OCI-LY1 (cell line): Measurements from ENCODE around the gene SMIM10L1.
A peak's percentile ranks its signal among the peaks of the same experiment; 100 is the strongest.

Experiments
- H2AFZ ChIP-seq: fragments of 200-600 bp; sonication (generic), shearing (Covaris generic); 2 replicates; pipeline ENCODE4 v1.6.0; 2014; ENCODE audit warnings: antibody characterized with exemption, mild to moderate bottlenecking, low read length
- H3F3A ChIP-seq: fragments of 200-600 bp; sonication (generic), shearing (Covaris generic); 2 replicates; pipeline ENCODE4 v1.6.0; 2014; ENCODE audit warnings: mild to moderate bottlenecking, antibody characterized with exemption, low read length, moderate library complexity; ENCODE audit not compliant: insufficient read depth
- H3K27ac ChIP-seq: fragments of 200-600 bp; sonication (generic); 2 replicates; pipeline ENCODE4 v1.5.1; 2014; ENCODE audit warnings: low read length, mixed run types, mild to moderate bottlenecking, low read depth; ENCODE audit not compliant: poor library complexity, severe bottlenecking
- H3K27me3 ChIP-seq: fragments of 200-600 bp; sonication (generic); 2 replicates; pipeline ENCODE4 v1.6.0; 2014; ENCODE audit warnings: antibody characterized with exemption, mild to moderate bottlenecking, low read length, moderate library complexity; ENCODE audit not compliant: insufficient read depth
- H3K36me3 ChIP-seq: fragments of 200-600 bp; sonication (generic); 2 replicates; pipeline ENCODE4 v1.6.1; 2014; ENCODE audit warnings: mild to moderate bottlenecking, antibody characterized with exemption, low read length, moderate library complexity, mixed read lengths; ENCODE audit not compliant: insufficient read depth
- H3K4me1 ChIP-seq: fragments of 200-600 bp; sonication (generic); 2 replicates; pipeline ENCODE4 v1.5.1; 2014; ENCODE audit warnings: mild to moderate bottlenecking, low read length, moderate library complexity; ENCODE audit not compliant: insufficient read depth, severe bottlenecking
- H3K4me2 ChIP-seq: fragments of 200-600 bp; sonication (generic), shearing (Covaris generic); 2 replicates; pipeline ENCODE4 v1.6.1; 2014; ENCODE audit warnings: low read length
- H3K4me3 ChIP-seq: fragments of 200-600 bp; sonication (generic); 2 replicates; pipeline ENCODE4 v1.5.1; 2014; ENCODE audit warnings: low read length, low read depth, mild to moderate bottlenecking, mixed read lengths; ENCODE audit not compliant: poor library complexity, severe bottlenecking
- H3K79me2 ChIP-seq: fragments of 200-600 bp; shearing (Covaris generic); 2 replicates; pipeline ENCODE4 v1.6.1; 2016; ENCODE audit warnings: mixed run types, low read length, mixed read lengths; ENCODE audit not compliant: insufficient read depth
- H3K9ac ChIP-seq: fragments of 200-600 bp; sonication (generic), shearing (Covaris generic); 2 replicates; pipeline ENCODE4 v1.6.1; 2014; ENCODE audit warnings: mild to moderate bottlenecking, low read length, mixed read lengths
- H3K9me2 ChIP-seq: fragments of 200-600 bp; sonication (generic), shearing (Covaris generic); 2 replicates; pipeline ENCODE4 v1.6.1; 2014; ENCODE audit warnings: low read depth, mild to moderate bottlenecking, low read length, mixed read lengths
- H3K9me3 ChIP-seq: fragments of 200-600 bp; shearing (Covaris generic); 2 replicates; pipeline ENCODE4 v1.6.1; 2014; ENCODE audit warnings: low read length, mixed read lengths
- H4K20me1 ChIP-seq: fragments of 200-600 bp; sonication (generic), shearing (Covaris generic); 2 replicates; pipeline ENCODE4 v1.6.0; 2016; ENCODE audit warnings: mild to moderate bottlenecking, low read length; ENCODE audit not compliant: insufficient read depth
- EZH2 ChIP-seq: fragments of 200-600 bp; sonication (generic), shearing (Covaris generic); IDR thresholded peaks from 2 replicates; pipeline ENCODE4 v1.8.0; 2017; ENCODE audit warnings: borderline replicate concordance, mixed run types, mild to moderate bottlenecking, antibody characterized with exemption, low read length, moderate library complexity, mixed read lengths
- TF ChIP-seq, protein P1 (sequence below): fragments of 200-600 bp; sonication (generic), shearing (Covaris generic); IDR thresholded peaks from 2 replicates; pipeline ENCODE4 v1.5.1; 2017; ENCODE audit warnings: mild to moderate bottlenecking, antibody characterized with exemption, low read length, moderate library complexity, mixed read lengths

Gene SMIM10L1

DNA sequence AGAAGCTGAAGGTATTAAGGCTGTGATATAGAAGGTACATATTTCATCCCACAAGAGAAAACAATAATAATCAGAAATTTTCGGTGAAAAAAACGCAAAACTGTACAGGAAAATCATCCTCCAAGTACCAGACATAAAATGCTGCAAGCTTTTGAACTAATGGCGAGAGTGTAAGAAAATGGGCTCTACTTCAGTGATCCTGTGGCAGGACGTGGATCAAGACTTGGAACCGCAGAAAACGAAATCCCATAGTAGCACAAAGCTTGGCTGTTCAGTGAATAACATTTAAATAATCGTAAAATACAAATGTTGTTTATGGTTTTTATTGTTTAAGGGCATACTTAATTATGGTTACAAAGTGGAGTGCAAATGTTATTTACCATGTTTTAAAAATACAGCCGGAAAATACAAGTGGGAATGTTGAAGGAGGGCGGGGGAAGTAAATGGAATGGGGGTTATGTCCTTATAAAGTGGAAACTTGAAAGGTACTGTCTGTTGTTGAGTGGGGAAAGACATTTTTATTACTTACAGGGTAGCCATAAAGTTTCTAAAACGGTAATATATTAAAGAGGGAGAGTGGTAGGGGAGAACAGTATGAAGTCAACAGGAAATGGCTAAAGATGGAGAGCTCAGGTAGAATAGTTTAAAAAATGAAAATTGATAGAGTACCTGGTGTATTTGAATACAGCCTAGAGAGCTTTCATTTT lies 1.1 kb downstream of the SMIM10L1 start:
- H2AFZ ChIP-seq: no peak overlapping the region; the same call in 1 of the 2 replicates
- no peaks in the 10 kb centered on the region for H4K20me1 ChIP-seq
- H3K79me2 ChIP-seq: peaks cover 61% of the 10 kb centered on the region

DNA sequence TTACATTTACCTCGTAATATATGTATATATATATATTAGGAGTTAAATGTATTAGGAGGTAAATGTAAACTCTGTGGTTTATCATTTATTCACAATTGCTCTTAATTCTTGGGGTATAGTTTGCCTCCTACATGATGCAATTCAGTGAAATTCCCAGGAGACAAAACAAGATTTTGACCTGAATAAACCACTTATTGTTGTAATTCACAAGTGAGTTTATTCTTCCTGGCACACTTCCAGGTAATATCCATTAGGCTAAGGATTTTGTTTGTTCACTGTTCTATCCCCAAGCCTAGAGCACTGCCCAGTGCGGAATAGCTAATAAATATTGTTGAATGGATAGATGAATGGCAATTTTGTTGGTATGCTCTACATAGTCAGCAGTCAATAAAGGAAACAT lies 3.0 kb downstream of the SMIM10L1 start:
- Histone ChIP-seq H3K9ac (no peak overlapping the region), H3K4me2 (no peak overlapping the region), H2AFZ (no peak overlapping the region), H3K79me2 (peaks cover 44% of the 10 kb centered on the region), H3K4me3 (no peak overlapping the region), H3K4me1 (peaks cover 38% of the 10 kb centered on the region), H3K36me3 (peaks cover 44% of the 10 kb centered on the region), H3K27me3 (peaks cover 3% of the 10 kb centered on the region; the same call in 1 of the 2 replicates), H3K9me2 (no peaks in the 10 kb centered on the region), H4K20me1 (no peaks in the 10 kb centered on the region), H3K9me3 (no peaks in the 10 kb centered on the region), H3K27ac (no peak overlapping the region), H3F3A (no peaks in the 10 kb centered on the region)
- TF ChIP-seq, protein P1, sequence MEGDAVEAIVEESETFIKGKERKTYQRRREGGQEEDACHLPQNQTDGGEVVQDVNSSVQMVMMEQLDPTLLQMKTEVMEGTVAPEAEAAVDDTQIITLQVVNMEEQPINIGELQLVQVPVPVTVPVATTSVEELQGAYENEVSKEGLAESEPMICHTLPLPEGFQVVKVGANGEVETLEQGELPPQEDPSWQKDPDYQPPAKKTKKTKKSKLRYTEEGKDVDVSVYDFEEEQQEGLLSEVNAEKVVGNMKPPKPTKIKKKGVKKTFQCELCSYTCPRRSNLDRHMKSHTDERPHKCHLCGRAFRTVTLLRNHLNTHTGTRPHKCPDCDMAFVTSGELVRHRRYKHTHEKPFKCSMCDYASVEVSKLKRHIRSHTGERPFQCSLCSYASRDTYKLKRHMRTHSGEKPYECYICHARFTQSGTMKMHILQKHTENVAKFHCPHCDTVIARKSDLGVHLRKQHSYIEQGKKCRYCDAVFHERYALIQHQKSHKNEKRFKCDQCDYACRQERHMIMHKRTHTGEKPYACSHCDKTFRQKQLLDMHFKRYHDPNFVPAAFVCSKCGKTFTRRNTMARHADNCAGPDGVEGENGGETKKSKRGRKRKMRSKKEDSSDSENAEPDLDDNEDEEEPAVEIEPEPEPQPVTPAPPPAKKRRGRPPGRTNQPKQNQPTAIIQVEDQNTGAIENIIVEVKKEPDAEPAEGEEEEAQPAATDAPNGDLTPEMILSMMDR: no peak
- TF ChIP-seq EZH2: no peak

More for the DNA sequence above, 1.1 kb downstream of the SMIM10L1 start:
- peaks cover 52% of the 10 kb centered on the region for H3K36me3 ChIP-seq
- peaks cover 41% of the 10 kb centered on the region for H3K4me1 ChIP-seq
- peaks cover 3% of the 10 kb centered on the region; the same call in 1 of the 2 replicates for H3K27me3 ChIP-seq
- no peaks in the 10 kb centered on the region for H3K9me3 ChIP-seq
- H3K27ac ChIP-seq: peak overlapping the region; percentile 87
- peak overlapping the region; percentile 96 for H3K4me2 ChIP-seq
- H3F3A ChIP-seq: no peaks in the 10 kb centered on the region
- no peak for TF ChIP-seq EZH2
- TF ChIP-seq, protein P1: no peak
- H3K4me3 ChIP-seq: peak overlapping the region; percentile 90
- H3K9me2 ChIP-seq: no peaks in the 10 kb centered on the region
- H3K9ac ChIP-seq: peak overlapping the region; percentile 73

DNA sequence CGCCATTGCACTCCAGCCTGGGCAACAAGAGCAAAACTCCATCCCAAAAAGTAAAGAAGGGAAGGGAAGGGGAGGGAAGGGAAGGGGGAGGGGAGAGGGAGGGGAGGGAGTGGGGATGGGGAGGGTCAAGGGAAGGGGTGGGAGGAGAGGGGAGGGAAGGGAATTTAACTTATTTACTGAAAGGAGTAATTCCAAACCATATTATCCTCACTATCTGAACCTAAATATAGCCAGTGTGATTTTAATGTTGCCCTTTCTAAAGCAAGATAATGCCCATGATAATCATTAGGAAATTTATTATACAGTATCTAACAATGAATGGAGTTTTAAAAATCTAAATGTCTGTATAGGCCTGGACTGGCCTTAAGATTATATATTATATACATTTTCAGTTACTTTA lies 7.3 kb downstream of the SMIM10L1 start:
- no peak overlapping the region for H3K27ac ChIP-seq
- no peaks in the 10 kb centered on the region for H3K9me2 ChIP-seq
- H3K79me2 ChIP-seq: peaks cover 8% of the 10 kb centered on the region
- no peaks in the 10 kb centered on the region for H3K27me3 ChIP-seq
- H3F3A ChIP-seq: no peaks in the 10 kb centered on the region
- H3K9me3 ChIP-seq: no peaks in the 10 kb centered on the region
- peaks cover 3% of the 10 kb centered on the region for H3K4me1 ChIP-seq
- peaks cover 20% of the 10 kb centered on the region for H3K36me3 ChIP-seq
- no peak overlapping the region for H3K4me3 ChIP-seq
- no peak for TF ChIP-seq EZH2
- TF ChIP-seq, protein P1: no peak
- H3K4me2 ChIP-seq: no peak overlapping the region
- no peak overlapping the region for H3K9ac ChIP-seq
- no peaks in the 10 kb centered on the region for H4K20me1 ChIP-seq
- H2AFZ ChIP-seq: no peak overlapping the region
